Esophagus muscularis mucosa (tissue), 3 donors: Measurements from ENCODE around the gene TMEM125.

Experiments
- CTCF ChIP-seq, 3 experiments: fragments of 200-600 bp in 2 of 3; fragments of 450-650 bp in 1 of 3; sonication (generic) in 2 of 3; IDR thresholded peaks; one replicate each; pipeline ENCODE4 v1.5.1; 2017 to 2019; ENCODE audit warnings: antibody characterized with exemption in 3 of 3, mild to moderate bottlenecking in 2 of 3, moderate library complexity in 1 of 3
- POLR2A ChIP-seq: fragments of 450-650 bp; IDR thresholded peaks from one replicate; pipeline ENCODE4 v1.6.1; 2017; ENCODE audit warnings: antibody characterized with exemption, moderate library complexity, mild to moderate bottlenecking, low read depth
- POLR2AphosphoS5 ChIP-seq, 2 donors: sonication (generic); formaldehyde crosslinking; IDR thresholded peaks; one replicate each; pipeline ENCODE4 v1.6.1; 2017; ENCODE audit warnings: antibody characterized with exemption in 2 of 2

- TF ChIP-seq CTCF (IDR thresholded peaks at IDR 0.05): no peak
- no peak for TF ChIP-seq POLR2AphosphoS5 (IDR thresholded peaks at IDR 0.05)
- TF ChIP-seq POLR2A: no peak
Measured at GRCh38 chr1:43317817-43318471, 48.2 kb downstream of the TMEM125 start.
